HepG2 (cell line): ENCODE measurements around the gene PCIF1. TPM values are rescaled to one million over a fixed set of nuclear protein-coding genes. Genes with fewer than 3 reads are reported as not detected.

Source experiments
- AGO1 ChIP-seq: fragments of 200-400 bp; formaldehyde crosslinking; IDR thresholded peaks from 2 replicates; pipeline ENCODE4 v1.6.1; 2017; ENCODE audit warnings: mild to moderate bottlenecking, low read depth, low read length, moderate library complexity; ENCODE audit not compliant: poor library complexity, severe bottlenecking
- BCL6 ChIP-seq: IDR thresholded peaks from 2 replicates; pipeline ENCODE4 v1.6.1; 2016; ENCODE audit warnings: missing genetic modification reagents, missing compliant biosample characterization
- BORCS8-MEF2B ChIP-seq: sonication (generic); formaldehyde crosslinking; IDR thresholded peaks from 2 replicates; pipeline ENCODE4 v1.8.0; 2022; ENCODE audit warnings: mild to moderate bottlenecking, missing genetic modification reagents
- CREM ChIP-seq, 2 experiments: sonication (generic) in 1 of 2; formaldehyde crosslinking in 1 of 2; IDR thresholded peaks; 2 replicates each; pipeline versions ENCODE4 v1.4.0 to v1.6.1; 2016 to 2020; ENCODE audit warnings: antibody characterized with exemption in 1 of 2, mild to moderate bottlenecking in 1 of 2, missing genetic modification reagents in 1 of 2
- EZH2 ChIP-seq: conservative IDR thresholded peaks from 2 replicates; pipeline ENCODE4 v1.6.1; 2012; ENCODE audit warnings: mild to moderate bottlenecking, low read depth, low read length, moderate library complexity
- GTF3A ChIP-seq: sonication (generic); formaldehyde crosslinking; conservative IDR thresholded peaks from 2 replicates; pipeline ENCODE4 v1.4.0; 2020; ENCODE audit warnings: mild to moderate bottlenecking, missing genetic modification reagents
- HHEX ChIP-seq: IDR thresholded peaks from 2 replicates; pipeline ENCODE4 v1.6.1; 2016; ENCODE audit warnings: control low read depth
- HNRNPL ChIP-seq: fragments of 200-400 bp; formaldehyde crosslinking; IDR thresholded peaks from 2 replicates; pipeline ENCODE4 v1.6.1; 2017; ENCODE audit warnings: mild to moderate bottlenecking, low read depth, low read length
- JDP2 ChIP-seq: sonication (generic); formaldehyde crosslinking; IDR thresholded peaks from 2 replicates; pipeline ENCODE4 v1.8.1; 2022; ENCODE audit warnings: missing genetic modification reagents, borderline replicate concordance
- KLF6 ChIP-seq: IDR thresholded peaks from 2 replicates; pipeline ENCODE4 v1.8.0; 2016; ENCODE audit warnings: missing biosample characterization, missing genetic modification reagents
- MXI1 ChIP-seq: IDR thresholded peaks from 3 replicates; pipeline ENCODE4 v1.6.1; 2012; ENCODE audit warnings: low read depth, low read length, inconsistent platforms, borderline replicate concordance
- MZF1 ChIP-seq: sonication (generic); formaldehyde crosslinking; IDR thresholded peaks from 2 replicates; pipeline ENCODE4 v1.8.1; 2023; ENCODE audit warnings: mild to moderate bottlenecking, missing genetic modification reagents, borderline replicate concordance
- NFYC ChIP-seq: IDR thresholded peaks from 2 replicates; pipeline ENCODE4 v1.6.1; 2016; ENCODE audit warnings: missing genetic modification reagents, missing compliant biosample characterization
- PATZ1 ChIP-seq: sonication (generic); formaldehyde crosslinking; IDR thresholded peaks from 2 replicates; pipeline ENCODE4 v1.4.0; 2020; ENCODE audit warnings: missing genetic modification reagents
- ZBTB20 ChIP-seq: sonication (generic); formaldehyde crosslinking; IDR thresholded peaks from 2 replicates; pipeline ENCODE4 v1.8.1; 2023; ENCODE audit warnings: missing genetic modification reagents, low read depth, mild to moderate bottlenecking, borderline replicate concordance
- ZC3H13 ChIP-seq: sonication (generic); formaldehyde crosslinking; IDR thresholded peaks from 2 replicates; pipeline ENCODE4 v1.8.1; 2023; ENCODE audit warnings: mild to moderate bottlenecking, missing genetic modification reagents, moderate library complexity
- ZFP37 ChIP-seq: sonication (generic); formaldehyde crosslinking; IDR thresholded peaks from 2 replicates; pipeline ENCODE4 v1.4.0; 2020; ENCODE audit warnings: missing genetic modification reagents, borderline replicate concordance
- ZFP90 ChIP-seq: sonication (generic); formaldehyde crosslinking; IDR thresholded peaks from 2 replicates; pipeline ENCODE4 v1.8.0; 2022; ENCODE audit warnings: missing genetic modification reagents, mild to moderate bottlenecking, inconsistent platforms, borderline replicate concordance
- ZKSCAN1 ChIP-seq: fragments of 150-350 bp; IDR thresholded peaks from 2 replicates; pipeline ENCODE4 v1.6.1; 2014; ENCODE audit warnings: low read length
- ZNF225 ChIP-seq: sonication (generic); formaldehyde crosslinking; IDR thresholded peaks from 2 replicates; pipeline ENCODE4 v1.4.0; 2020; ENCODE audit warnings: mild to moderate bottlenecking, missing genetic modification reagents
- ZNF512B ChIP-seq: sonication (generic); formaldehyde crosslinking; IDR thresholded peaks from 2 replicates; pipeline ENCODE4 v1.5.1; 2020; ENCODE audit warnings: missing genetic modification reagents, mild to moderate bottlenecking, borderline replicate concordance
- ZNF761 ChIP-seq: sonication (generic); formaldehyde crosslinking; conservative IDR thresholded peaks from 2 replicates; pipeline ENCODE4 v1.4.0; 2020; ENCODE audit warnings: mild to moderate bottlenecking, missing genetic modification reagents
- ZNF776 ChIP-seq: sonication (generic); formaldehyde crosslinking; IDR thresholded peaks from 2 replicates; pipeline ENCODE4 v1.4.0; 2020; ENCODE audit warnings: mild to moderate bottlenecking, missing genetic modification reagents
- polyA plus RNA-seq, 8 experiments: library from polyadenylated mRNA; depleted of rRNA in 3 of 8; stranded (reverse) in 7 of 8; unstranded in 1 of 8; fragments of >200 nt; fragmentation: Illumina TruSeq in 4 of 8; extraction: Trizol in 4 of 8; gene quantifications; 2 replicates each; pipeline versions ENCODE4 v1.2.1 to v1.2.3, GENCODE V29; 2011 to 2016; ENCODE audit warnings: low read depth in 4 of 8, missing spikeins in 1 of 8, mixed read lengths in 1 of 8; ENCODE audit not compliant: insufficient read depth in 1 of 8
- total RNA-seq, 5 experiments: library from RNA; depleted of rRNA; stranded (reverse); fragments of >200 nt; fragmentation: Illumina TruSeq; extraction: Trizol; gene quantifications; 2 replicates each; pipeline ENCODE4 v1.2.3, GENCODE V29; 2016; ENCODE audit warnings: low read depth in 1 of 5
- TF ChIP-seq, protein P1 (sequence below): sonication (generic); formaldehyde crosslinking; IDR thresholded peaks from 2 replicates; pipeline ENCODE4 v1.4.0; 2020; ENCODE audit warnings: mild to moderate bottlenecking, missing genetic modification reagents
- TF ChIP-seq, protein P2 (sequence below): IDR thresholded peaks from 2 replicates; pipeline ENCODE4 v1.6.1; 2016; ENCODE audit warnings: mild to moderate bottlenecking, missing biosample characterization, missing genetic modification reagents

Gene PCIF1
- total and polyA plus RNA-seq, 2 of the 13 experiments (the other 11 are each of a cell fraction or from before 2014, with no cell fraction given) = 20.9 to 24.4 TPM

DNA sequence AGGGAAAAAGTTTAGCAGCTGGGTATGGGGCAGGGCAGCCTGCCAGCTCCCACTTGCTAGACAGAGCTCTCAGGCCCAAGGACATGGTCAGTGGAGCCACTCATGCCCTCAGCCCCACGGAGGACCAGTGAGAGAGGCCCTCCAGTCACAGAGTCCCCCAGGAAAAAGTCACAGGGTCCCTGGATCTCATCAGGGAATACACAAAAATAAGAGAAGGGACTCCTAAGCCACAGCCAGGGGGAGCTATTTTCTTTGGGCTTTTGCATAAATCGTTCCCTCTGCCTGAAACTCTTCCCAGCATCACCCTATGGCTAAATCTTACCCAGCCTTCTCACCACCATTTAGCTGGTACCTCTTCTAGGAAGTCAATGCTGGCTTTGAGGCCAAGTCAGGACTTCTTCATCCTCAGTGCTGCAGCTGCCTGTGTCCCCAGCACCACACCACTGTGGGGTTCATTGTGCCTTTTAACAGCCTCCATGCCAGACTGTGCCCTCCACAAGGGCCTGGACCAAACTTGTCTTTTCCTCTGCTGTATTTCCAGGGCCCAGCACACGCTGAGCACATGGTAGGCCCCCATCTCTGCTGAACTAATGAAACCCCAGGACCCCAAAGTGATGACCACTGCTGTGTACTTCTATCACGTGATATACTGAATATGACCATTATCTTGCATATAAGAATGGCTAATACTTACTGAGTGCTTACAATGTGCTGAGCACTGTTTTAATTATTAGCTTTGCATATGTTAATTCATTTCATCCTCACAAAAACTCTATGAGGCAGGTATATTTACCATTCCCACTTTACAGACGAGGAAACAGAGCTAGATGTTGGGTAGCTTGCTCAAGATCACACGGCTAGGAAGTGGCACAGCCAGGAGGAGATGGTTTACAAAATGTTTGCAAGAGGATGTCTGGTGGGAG is 35.5 kb downstream of the PCIF1 start (continued):
- TF ChIP-seq ZNF512B (no peak), KLF6 (CRISPR knock-in tag) (no peak), AGO1 (no peak), ZNF761 (CRISPR knock-in tag) (no peak), HHEX (CRISPR knock-in tag) (no peak), ZC3H13 (no peak), BORCS8-MEF2B (no peak; the same call in none of the 2 replicates), ZFP90 (CRISPR knock-in tag) (peak; percentile 97; the same call in 1 of the 2 replicates), ZNF225 (CRISPR knock-in tag) (no peak), BCL6 (CRISPR knock-in tag) (no peak), CREM (IDR thresholded peaks at IDR 0.05) (no peak), CREM (CRISPR knock-in tag; IDR thresholded peaks at IDR 0.05) (no peak), ZKSCAN1 (no peak), MXI1 (no peak; the same call in 2 of the 3 replicates), ZBTB20 (CRISPR knock-in tag) (no peak), JDP2 (CRISPR knock-in tag) (no peak), ZFP37 (CRISPR knock-in tag) (no peak), ZNF776 (no peak), HNRNPL (no peak), GTF3A (no peak), EZH2 (no peak), MZF1 (CRISPR knock-in tag) (no peak), NFYC (CRISPR knock-in tag) (no peak), PATZ1 (CRISPR knock-in tag) (0 out of 2 replicates have a peak, but pooled peaks have one; percentile 18)
- TF ChIP-seq, protein P1, sequence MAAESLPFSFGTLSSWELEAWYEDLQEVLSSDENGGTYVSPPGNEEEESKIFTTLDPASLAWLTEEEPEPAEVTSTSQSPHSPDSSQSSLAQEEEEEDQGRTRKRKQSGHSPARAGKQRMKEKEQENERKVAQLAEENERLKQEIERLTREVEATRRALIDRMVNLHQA = no peak
- TF ChIP-seq, protein P2, sequence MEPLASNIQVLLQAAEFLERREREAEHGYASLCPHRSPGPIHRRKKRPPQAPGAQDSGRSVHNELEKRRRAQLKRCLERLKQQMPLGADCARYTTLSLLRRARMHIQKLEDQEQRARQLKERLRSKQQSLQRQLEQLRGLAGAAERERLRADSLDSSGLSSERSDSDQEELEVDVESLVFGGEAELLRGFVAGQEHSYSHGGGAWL = 0 out of 2 replicates have a peak, but pooled peaks have one; percentile 39
